H1 (cell line): Measurements from ENCODE around the gene TMEM154. TPM values are rescaled to one million over a fixed set of nuclear protein-coding genes. Genes with fewer than 3 reads are reported as not detected.

Source experiments
- CTCF ChIA-PET: fragments of 300-600 bp; sonication (Branson Sonifier 250); formaldehyde crosslinking; loops from one replicate; lab custom pipeline; 2021; ENCODE audit not compliant: partially characterized antibody; lab: Charles Lee
- POLR2A ChIA-PET: fragments of 300-600 bp; sonication (Branson Sonifier 250); formaldehyde crosslinking; loops from one replicate; lab custom pipeline; 2021; ENCODE audit warnings: inconsistent platforms; ENCODE audit not compliant: partially characterized antibody; lab: Charles Lee
- DNase-seq, 2 experiments: peaks; one replicate each; pipeline versions ENCODE4 v3.0.0 to v3.0.0-alpha.2; 2010 to 2022; ENCODE audit warnings: low spot score in 2 of 2, low read depth in 1 of 2, mixed read lengths in 1 of 2
- FAIRE-seq: peaks from 2 replicates; lab custom pipeline; 2011; peaks lifted over from hg19 to GRCh38; lab: Jason Lieb, UNC
- H2AFZ ChIP-seq: 2 replicates; pipeline ENCODE4 v1.8.1; 2012; ENCODE audit warnings: low read length, inconsistent platforms
- H2AK5ac ChIP-seq: 2 replicates; pipeline ENCODE4 v1.6.1; 2013; ENCODE audit warnings: low read depth, low read length
- H2BK120ac ChIP-seq: replicated peaks from 2 replicates; pipeline ENCODE3; 2013; ENCODE audit warnings: low read depth, low read length, inconsistent platforms
- H2BK12ac ChIP-seq: 2 replicates; pipeline ENCODE4 v1.6.1; 2013; ENCODE audit warnings: low read depth, low read length
- H2BK15ac ChIP-seq: 2 replicates; pipeline ENCODE4 v1.6.1; 2013; ENCODE audit warnings: low read length
- H2BK20ac ChIP-seq: 2 replicates; pipeline ENCODE4 v1.6.1; 2013; ENCODE audit warnings: low read length
- H2BK5ac ChIP-seq: 2 replicates; pipeline ENCODE4 v1.6.1; 2013; ENCODE audit warnings: low read depth, low read length
- H3K14ac ChIP-seq: 2 replicates; pipeline ENCODE4 v1.6.1; 2013; ENCODE audit warnings: inconsistent platforms; ENCODE audit not compliant: insufficient read length
- H3K18ac ChIP-seq: 2 replicates; pipeline ENCODE4 v1.6.1; 2013; ENCODE audit warnings: low read length; ENCODE audit errors: extremely low read depth
- H3K23ac ChIP-seq: 2 replicates; pipeline ENCODE4 v1.6.1; 2013; ENCODE audit warnings: inconsistent platforms; ENCODE audit not compliant: insufficient read length
- H3K23me2 ChIP-seq: 2 replicates; pipeline ENCODE4 v1.6.1; 2013; ENCODE audit warnings: low read depth, low read length
- H3K27ac ChIP-seq: 2 replicates; pipeline ENCODE4 v1.6.1; 2011; ENCODE audit warnings: low read depth, low read length, inconsistent platforms
- H3K27me3 ChIP-seq, 4 experiments: replicated peaks in 1 of 4; 1 replicate in 1 of 4; 2 replicates in 3 of 4; pipeline versions ENCODE4 v1.6.1 to v1.8.1; 2011 to 2013; ENCODE audit warnings: low read length in 3 of 4, mild to moderate bottlenecking in 3 of 4, inconsistent platforms in 2 of 4, mixed read lengths in 2 of 4, moderate library complexity in 1 of 4; ENCODE audit not compliant: control insufficient read depth in 3 of 4, insufficient read depth in 3 of 4; ENCODE audit errors: extremely low read depth in 1 of 4
- H3K36me3 ChIP-seq, 4 experiments: 2 replicates each; pipeline versions ENCODE4 v1.6.1 to v1.8.1; 2011 to 2013; ENCODE audit warnings: mild to moderate bottlenecking in 4 of 4, low read length in 3 of 4, moderate library complexity in 2 of 4, control low read depth in 1 of 4, inconsistent platforms in 1 of 4; ENCODE audit not compliant: insufficient read depth in 4 of 4, control insufficient read depth in 2 of 4
- H3K4ac ChIP-seq: replicated peaks from 2 replicates; pipeline ENCODE3; 2013; ENCODE audit warnings: low read length, low read depth, mixed read lengths, inconsistent platforms; ENCODE audit not compliant: insufficient read length
- H3K4me1 ChIP-seq, 4 experiments: replicated peaks in 1 of 4; 1 replicate in 1 of 4; 2 replicates in 3 of 4; pipeline versions ENCODE4 v1.6.1 to v1.8.1; 2011 to 2013; ENCODE audit warnings: low read length in 3 of 4, inconsistent platforms in 2 of 4, mixed read lengths in 1 of 4; ENCODE audit not compliant: insufficient read depth in 4 of 4, control insufficient read depth in 3 of 4
- H3K4me2 ChIP-seq, 2 experiments: 2 replicates each; pipeline versions ENCODE4 v1.6.1 to v1.8.1; 2011 to 2013; ENCODE audit warnings: low read depth in 2 of 2, low read length in 2 of 2, control low read depth in 1 of 2, inconsistent platforms in 1 of 2, mild to moderate bottlenecking in 1 of 2; ENCODE audit not compliant: insufficient read depth in 1 of 2
- H3K4me3 ChIP-seq, 4 experiments: fragments of 200-600, 300-600 bp in 1 of 4; sonication (generic), shearing (Covaris generic), sonication (Bioruptor Twin) in 1 of 4; 2 replicates each; pipeline versions ENCODE4 v1.5.1 to v1.8.1; 2011 to 2016; ENCODE audit warnings: low read length in 4 of 4, low read depth in 3 of 4, control low read depth in 2 of 4, inconsistent platforms in 2 of 4, mild to moderate bottlenecking in 2 of 4, mixed read lengths in 1 of 4, moderate library complexity in 1 of 4; ENCODE audit not compliant: insufficient read depth in 2 of 4; ENCODE audit errors: extremely low read depth in 1 of 4
- H3K56ac ChIP-seq: replicated peaks from 2 replicates; pipeline ENCODE3; 2013; ENCODE audit warnings: low read depth, mild to moderate bottlenecking, mixed read lengths, low read length, inconsistent platforms; ENCODE audit not compliant: insufficient read length
- H3K79me1 ChIP-seq: 2 replicates; pipeline ENCODE4 v1.6.1; 2013; ENCODE audit warnings: low read depth, low read length, control low read depth
- H3K79me2 ChIP-seq, 2 experiments: 2 replicates each; pipeline versions ENCODE4 v1.6.1 to v1.8.1; 2012 to 2013; ENCODE audit warnings: low read length in 2 of 2, mild to moderate bottlenecking in 2 of 2, inconsistent platforms in 1 of 2; ENCODE audit not compliant: insufficient read depth in 2 of 2, control insufficient read depth in 1 of 2
- H3K9ac ChIP-seq, 4 experiments: replicated peaks in 1 of 4; 1 replicate in 1 of 4; 2 replicates in 3 of 4; pipeline versions ENCODE4 v1.6.1 to v1.8.1; 2011 to 2013; ENCODE audit warnings: low read depth in 3 of 4, low read length in 3 of 4, control low read depth in 2 of 4, mild to moderate bottlenecking in 2 of 4, moderate library complexity in 2 of 4, inconsistent platforms in 1 of 4; ENCODE audit errors: extremely low read depth in 1 of 4
- H3K9me3 ChIP-seq, 2 experiments: 2 replicates each; pipeline versions ENCODE4 v1.6.1 to v1.8.1; 2012 to 2013; ENCODE audit warnings: mild to moderate bottlenecking in 2 of 2, moderate library complexity in 2 of 2, control low read depth in 1 of 2, inconsistent platforms in 1 of 2, low read depth in 1 of 2, low read length in 1 of 2, mixed read lengths in 1 of 2; ENCODE audit not compliant: insufficient read depth in 2 of 2
- H4K20me1 ChIP-seq, 2 experiments: replicated peaks in 1 of 2; 2 replicates each; pipeline versions ENCODE3 to v1.8.1; 2011 to 2013; ENCODE audit warnings: inconsistent platforms in 2 of 2, low read length in 2 of 2, mild to moderate bottlenecking in 1 of 2; ENCODE audit not compliant: insufficient read depth in 2 of 2, control insufficient read depth in 1 of 2
- H4K5ac ChIP-seq: 2 replicates; pipeline ENCODE4 v1.6.1; 2013; ENCODE audit warnings: low read length, low read depth, mixed read lengths, inconsistent platforms; ENCODE audit not compliant: insufficient read length
- H4K8ac ChIP-seq: 2 replicates; pipeline ENCODE4 v1.8.0; 2013; ENCODE audit warnings: mild to moderate bottlenecking, moderate library complexity, low read length, inconsistent platforms; ENCODE audit not compliant: insufficient read depth; ENCODE audit errors: extremely low read depth
- H4K91ac ChIP-seq: replicated peaks from 2 replicates; pipeline ENCODE3; 2013; ENCODE audit warnings: low read length, mixed read lengths, inconsistent platforms; ENCODE audit not compliant: insufficient read length
- HDAC2 ChIP-seq, 2 experiments: fragments of 300-600 bp in 1 of 2; sonication (generic) in 1 of 2; IDR thresholded peaks; 2 replicates each; pipeline ENCODE4 v1.6.1; 2011 to 2012; ENCODE audit warnings: low read depth in 2 of 2, low read length in 2 of 2, mild to moderate bottlenecking in 2 of 2, moderate library complexity in 2 of 2, borderline replicate concordance in 1 of 2, inconsistent platforms in 1 of 2
- ZNF274 ChIP-seq: IDR thresholded peaks from 2 replicates; pipeline ENCODE4 v1.7.0; 2012; ENCODE audit warnings: low read length, borderline replicate concordance; ENCODE audit errors: extremely low read depth
- WGBS, 2 experiments: shearing (Covaris generic) in 1 of 2; methylation state at CpG; one replicate each; pipeline versions ENCODE4 v1.1.6 to v1.1.7; 2013 to 2015; ENCODE audit warnings: low lambda C conversion rate in 2 of 2, mixed read lengths in 2 of 2, inconsistent platforms in 1 of 2, low coverage in 1 of 2, missing lambda C conversion rate in 1 of 2; ENCODE audit not compliant: insufficient replicate concordance in 2 of 2, insufficient coverage in 1 of 2, insufficient read length in 1 of 2; ENCODE audit errors: extremely low coverage in 1 of 2, missing lambda C conversion rate in 1 of 2; 5-methylcytosine and 5-hydroxymethylcytosine counted together
- polyA plus RNA-seq, 7 experiments: library from polyadenylated mRNA; depleted of rRNA in 3 of 7; stranded (reverse) in 5 of 7; unstranded in 2 of 7; fragments of >200 nt in 5 of 7; fragments of 200-250 nt in 2 of 7; gene quantifications; 1 replicate in 5 of 7; 2 replicates in 1 of 7; 4 replicates in 1 of 7; pipeline versions ENCODE4 v1.2.1 to v1.2.3, GENCODE V29; 2011 to 2013; ENCODE audit warnings: missing spikeins in 2 of 7, mixed read lengths in 2 of 7
- total RNA-seq: library from RNA; stranded (reverse); fragmentation: NEBNext Ultra II Directional; extraction: Animal tissue kit (Norgen Biotek cat#: 25700); gene quantifications from 2 replicates; pipeline ENCODE4 v1.2.1, GENCODE V29; 2021

The TMEM154 gene
- total and polyA plus RNA-seq, 2 of the 8 experiments (the other 6 are each of a cell fraction or from before 2014, with no cell fraction given): 0.33 to 1.2 TPM

- H2BK15ac ChIP-seq: no peak overlapping the region
- no peak overlapping the region for H2BK12ac ChIP-seq
- TF ChIP-seq HDAC2 (IDR thresholded peaks at IDR 0.05; ENCODE audit: borderline replicate concordance in 1 of 2, low read depth in 2 of 2, low read length in 2 of 2): no peak
- TF ChIP-seq ZNF274: no peak
- H3K9me3 ChIP-seq: no peaks in the 10 kb centered on the region
- no peak overlapping the region for H3K4ac ChIP-seq
- no peaks in the 10 kb centered on the region for H3K36me3 ChIP-seq
- POLR2A ChIA-PET: no interaction called here
- no peaks in the 10 kb centered on the region for H3K23me2 ChIP-seq
- H2BK120ac ChIP-seq: no peak overlapping the region
- FAIRE-seq: no peak
- H3K14ac ChIP-seq: no peak overlapping the region
- no peak overlapping the region for H2AFZ ChIP-seq
- DNase-seq: no peak
- no peaks in the 10 kb centered on the region for H3K79me2 ChIP-seq
- CTCF ChIA-PET: interaction anchor here (0.6 kb wide), 1 partner anchor 497 kb away, joined by 3 read pairs; no protein-coding TSS in a partner anchor
- H4K91ac ChIP-seq: no peak overlapping the region
- H2AK5ac ChIP-seq: no peak overlapping the region
- no peak overlapping the region for H3K4me3 ChIP-seq
- H3K27ac ChIP-seq: no peak overlapping the region
- no peak overlapping the region for H3K23ac ChIP-seq
- no peaks in the 10 kb centered on the region for H3K27me3 ChIP-seq
- no peaks in the 10 kb centered on the region for H3K79me1 ChIP-seq
- H3K56ac ChIP-seq: no peak overlapping the region
- no peak overlapping the region for H2BK5ac ChIP-seq
- no peaks in the 10 kb centered on the region for H4K20me1 ChIP-seq
- no peak overlapping the region for H3K9ac ChIP-seq
- no peak overlapping the region for H4K5ac ChIP-seq
- H4K8ac ChIP-seq: no peak overlapping the region
- H3K4me2 ChIP-seq: no peak overlapping the region
- H3K4me1 ChIP-seq: no peaks in the 10 kb centered on the region
- WGBS, 2 experiments: 98% methylated on average over 4 of the region's 4 CpGs; no CpG with 5 or more reads in 1 of the 2 experiments
- no peak overlapping the region for H2BK20ac ChIP-seq
- H3K18ac ChIP-seq: no peak overlapping the region
These were observed 60.8 kb downstream of the TMEM154 start for GRCh38 chr4:152618971-152619370.
